Mucosa of descending colon (tissue), 3 donors: Measurements from ENCODE around the gene RSPH1. TPM values are rescaled to one million over a fixed set of nuclear protein-coding genes. Genes with fewer than 3 reads are reported as not detected.
A peak's percentile ranks its signal among the peaks of the same experiment; 100 is the strongest.

Experiments used
- ATAC-seq: fragments of 200-7000 bp; cut with Tn5 transposase; one replicate; pipeline ENCODE4 v1.9.1; 2020; ENCODE audit warnings: mild to moderate bottlenecking, moderate library complexity
- DNase-seq, 3 donors: peaks; one replicate each; pipeline ENCODE4 v3.0.0-alpha.2; 2020
- H3K36me3 ChIP-seq: fragments of 200-600 bp; one replicate; pipeline ENCODE4 v1.8.0; 2021; ENCODE audit warnings: low read depth, mild to moderate bottlenecking
- H3K4me1 ChIP-seq: fragments of 200-600 bp; one replicate; pipeline ENCODE4 v1.8.0; 2021; ENCODE audit warnings: low read depth, mild to moderate bottlenecking
- H3K4me3 ChIP-seq: fragments of 200-600 bp; one replicate; pipeline ENCODE4 v1.8.0; 2021; ENCODE audit warnings: mild to moderate bottlenecking
- H3K9me3 ChIP-seq: fragments of 200-600 bp; one replicate; pipeline ENCODE4 v1.8.0; 2021; ENCODE audit warnings: mild to moderate bottlenecking
- CTCF ChIP-seq: fragments of 200-600 bp; IDR thresholded peaks from one replicate; pipeline ENCODE4 v1.8.0; 2022; ENCODE audit warnings: antibody characterized with exemption, mild to moderate bottlenecking
- intact Hi-C, 2 donors: fragments of 100-400 bp; cut with DNase I in 1 of 2; cut with micrococcal nuclease in 1 of 2; formaldehyde crosslinking; loops; one replicate each; pipeline versions ENCODE4 v1.11.0 to v1.11.1; 2022; cut with DNase I, micrococcal nuclease
- total RNA-seq, 3 donors: library from RNA; stranded (reverse); fragmentation: NEBNext Ultra II Directional in 2 of 3; extraction: Animal tissue kit (Norgen Biotek cat#: 25700) in 2 of 3; gene quantifications; one replicate each; pipeline versions ENCODE4 v1.2.1 to v1.2.4, GENCODE V29; 2021 to 2023
- donor health status: DM: no; HTN: no; CAD: no; lungs with moderate emphysema.
- donor health status: DM: no; HTN: no; CAD: no.
- donor health status: DM: no; HTN: yes; CAD: no.

Gene RSPH1
- total RNA-seq, 3 donors from 2014 or later: 4.0 to 7.6 (median 4.5) TPM

- intact Hi-C loops: no loop called here
- no peaks in the 10 kb centered on the region for H3K36me3 ChIP-seq
- H3K4me1 ChIP-seq: peaks cover 9% of the 10 kb centered on the region
- H3K4me3 ChIP-seq: no peak overlapping the region
- no peak for ATAC-seq
- DNase-seq: no peak
- H3K9me3 ChIP-seq: no peaks in the 10 kb centered on the region
- no peak for TF ChIP-seq CTCF
Observed at GRCh38 chr21:42447182-42447581, 48.8 kb downstream of the RSPH1 start.

GRCh38 chr21:42446531-42446930, 49.5 kb downstream of the RSPH1 start:
- H3K36me3 ChIP-seq: no peaks in the 10 kb centered on the region
- H3K9me3 ChIP-seq: no peaks in the 10 kb centered on the region
- no peak for TF ChIP-seq CTCF
- ATAC-seq (no peak), DNase-seq (no peak)
- peaks cover 9% of the 10 kb centered on the region for H3K4me1 ChIP-seq
- intact Hi-C loops: no loop called here
- no peak overlapping the region for H3K4me3 ChIP-seq

DNA sequence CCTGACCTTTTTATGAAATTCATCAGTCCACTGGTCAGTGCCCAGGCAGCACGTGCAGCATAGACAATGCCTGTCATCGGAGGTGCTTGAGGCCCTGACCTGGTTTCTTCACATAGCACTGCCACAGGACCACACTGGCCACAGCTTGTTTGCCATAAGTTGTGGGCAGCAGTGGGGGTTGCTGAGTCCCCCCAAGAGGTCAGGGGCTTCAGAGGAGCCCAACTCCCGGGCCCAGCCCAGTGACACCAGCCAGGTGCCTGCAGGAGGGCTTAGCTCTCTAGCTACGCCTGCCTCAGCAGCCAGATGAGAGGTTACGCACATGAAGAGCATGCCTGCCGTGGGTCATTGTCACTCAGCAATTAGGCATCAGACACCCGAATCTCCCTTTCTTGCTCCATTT, 50.7 kb downstream of the RSPH1 start:
- no peak for TF ChIP-seq CTCF
- DNase-seq (peak in 1 of 3 donors; percentile 36), ATAC-seq (no peak)
- H3K36me3 ChIP-seq: no peaks in the 10 kb centered on the region
- intact Hi-C loops: no loop called here
- no peaks in the 10 kb centered on the region for H3K9me3 ChIP-seq
- H3K4me1 ChIP-seq: peaks cover 6% of the 10 kb centered on the region
- no peak overlapping the region for H3K4me3 ChIP-seq

GRCh38 chr21:42444745-42445059, 51.3 kb downstream of the RSPH1 start:
- ATAC-seq (no peak), DNase-seq (no peak)
- Histone ChIP-seq H3K9me3 (no peaks in the 10 kb centered on the region), H3K4me3 (no peak overlapping the region), H3K36me3 (no peaks in the 10 kb centered on the region), H3K4me1 (peaks cover 1% of the 10 kb centered on the region)
- intact Hi-C loops: no loop called here
- no peak for TF ChIP-seq CTCF

GRCh38 chr21:42443876-42444744, 51.9 kb downstream of the RSPH1 start:
- peak in 1 of 3 donors; percentile 40 for DNase-seq
- no peaks in the 10 kb centered on the region for H3K9me3 ChIP-seq
- H3K4me3 ChIP-seq: no peak overlapping the region
- ATAC-seq: no peak
- no peaks in the 10 kb centered on the region for H3K4me1 ChIP-seq
- no peaks in the 10 kb centered on the region for H3K36me3 ChIP-seq
- no peak for TF ChIP-seq CTCF
- intact Hi-C loops: no loop called here
